ENCODE measurements around the gene ATP11A.

DNA sequence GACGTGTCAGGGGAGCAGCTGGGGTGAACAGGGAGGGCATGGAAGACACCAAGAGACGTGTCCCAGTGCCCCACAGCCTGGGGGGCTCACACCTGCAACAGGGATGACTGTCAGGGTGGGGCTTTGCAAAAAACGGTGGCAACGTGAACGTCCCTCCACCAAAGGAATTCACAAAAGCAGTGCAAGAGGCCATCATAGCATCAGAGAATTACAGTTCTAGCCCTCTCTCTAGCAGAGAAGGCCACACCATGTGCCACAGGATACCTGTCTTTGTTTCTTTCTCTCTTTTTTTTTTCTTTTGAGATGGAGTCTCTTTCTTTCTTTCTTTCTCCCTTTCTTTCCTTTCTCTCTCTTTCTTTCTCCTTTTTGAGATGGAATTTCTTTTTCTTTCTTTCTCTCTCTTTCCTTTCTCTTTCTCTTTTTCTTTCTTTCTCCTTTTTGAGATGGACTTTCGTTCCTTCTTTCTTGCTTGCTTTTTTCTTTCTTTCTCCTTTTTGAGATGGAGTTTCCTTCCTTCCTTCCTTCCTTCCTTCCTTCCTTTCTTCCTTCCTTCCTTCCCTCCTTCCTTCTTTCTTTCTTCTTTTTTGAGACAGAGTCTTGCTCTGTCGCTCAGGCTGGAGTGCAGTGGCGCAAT, 17.1 kb upstream of the ATP11A start:
- no peak for TF ChIP-seq POLR2A (IDR thresholded peaks at IDR 0.05)
- TF ChIP-seq, protein P1, sequence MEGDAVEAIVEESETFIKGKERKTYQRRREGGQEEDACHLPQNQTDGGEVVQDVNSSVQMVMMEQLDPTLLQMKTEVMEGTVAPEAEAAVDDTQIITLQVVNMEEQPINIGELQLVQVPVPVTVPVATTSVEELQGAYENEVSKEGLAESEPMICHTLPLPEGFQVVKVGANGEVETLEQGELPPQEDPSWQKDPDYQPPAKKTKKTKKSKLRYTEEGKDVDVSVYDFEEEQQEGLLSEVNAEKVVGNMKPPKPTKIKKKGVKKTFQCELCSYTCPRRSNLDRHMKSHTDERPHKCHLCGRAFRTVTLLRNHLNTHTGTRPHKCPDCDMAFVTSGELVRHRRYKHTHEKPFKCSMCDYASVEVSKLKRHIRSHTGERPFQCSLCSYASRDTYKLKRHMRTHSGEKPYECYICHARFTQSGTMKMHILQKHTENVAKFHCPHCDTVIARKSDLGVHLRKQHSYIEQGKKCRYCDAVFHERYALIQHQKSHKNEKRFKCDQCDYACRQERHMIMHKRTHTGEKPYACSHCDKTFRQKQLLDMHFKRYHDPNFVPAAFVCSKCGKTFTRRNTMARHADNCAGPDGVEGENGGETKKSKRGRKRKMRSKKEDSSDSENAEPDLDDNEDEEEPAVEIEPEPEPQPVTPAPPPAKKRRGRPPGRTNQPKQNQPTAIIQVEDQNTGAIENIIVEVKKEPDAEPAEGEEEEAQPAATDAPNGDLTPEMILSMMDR (IDR thresholded peaks at IDR 0.05), result no peak
